NCI-H345 treated with DMSO at 0.1 percent for 48 hours (cell line): ENCODE results near the gene BIRC3.

ENCODE experiments used
- DNase-seq: peaks from one replicate; lab custom pipeline; 2025; ENCODE audit not compliant: unreplicated experiment; lab: John Stamatoyannopoulos, UW

Gene BIRC3

DNA sequence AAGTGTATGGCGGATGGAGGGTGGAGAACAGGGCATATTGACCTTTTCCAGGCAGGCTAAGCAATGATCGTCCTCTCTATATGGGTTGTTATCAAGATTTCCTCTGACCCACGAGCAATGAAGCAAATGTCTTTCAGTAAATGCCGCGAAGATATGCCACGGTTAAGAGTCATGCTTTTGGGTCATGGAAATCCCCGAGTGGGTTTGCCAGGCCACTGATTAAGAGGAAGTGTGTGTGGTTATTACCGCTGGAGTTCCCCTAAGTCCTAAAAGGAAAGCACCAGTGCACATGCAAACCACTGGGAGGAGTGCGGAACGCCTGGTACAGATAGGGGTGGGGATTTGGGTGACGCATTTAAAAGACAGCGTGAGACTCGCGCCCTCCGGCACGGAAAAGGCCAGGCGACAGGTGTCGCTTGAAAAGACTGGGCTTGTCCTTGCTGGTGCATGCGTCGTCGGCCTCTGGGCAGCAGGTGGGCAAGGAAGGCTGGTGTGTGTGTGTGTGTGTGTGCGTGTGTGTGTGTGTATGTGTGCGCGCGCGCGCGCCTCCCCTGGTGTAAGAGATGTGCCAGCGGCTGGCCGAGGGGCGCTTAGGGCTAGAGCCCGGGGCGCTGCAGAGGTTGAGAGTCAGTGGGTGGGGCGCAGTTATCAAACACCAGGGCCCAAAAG lies at the start of gene BIRC3:
Gene BIRC3 (plus strand): TSS at position 386 of the 669 bp plus-strand sequence. CDS start 7,026 bp downstream, outside the sequence.
- peak; percentile 72 for DNase-seq

DNA sequence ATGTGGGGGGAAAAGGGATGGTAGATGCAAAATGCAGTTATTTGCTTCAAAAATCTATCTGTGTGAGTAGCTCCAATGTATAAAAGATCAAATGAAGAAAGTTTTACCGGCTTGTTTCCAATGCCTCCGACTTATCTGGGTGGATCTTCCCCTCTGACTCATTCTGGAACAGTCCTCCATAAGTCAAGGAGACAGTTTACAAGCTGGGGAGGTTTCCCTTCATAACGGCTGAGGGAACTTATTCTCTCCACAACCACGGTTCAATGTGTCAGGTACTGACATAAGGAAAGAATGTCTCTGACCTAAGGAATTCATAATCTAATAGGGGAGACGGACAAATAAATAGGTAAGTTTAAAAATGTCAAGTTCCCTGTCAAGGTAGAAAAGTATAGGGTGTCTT lies 49.7 kb upstream of the BIRC3 start:
- no peak for DNase-seq

DNA sequence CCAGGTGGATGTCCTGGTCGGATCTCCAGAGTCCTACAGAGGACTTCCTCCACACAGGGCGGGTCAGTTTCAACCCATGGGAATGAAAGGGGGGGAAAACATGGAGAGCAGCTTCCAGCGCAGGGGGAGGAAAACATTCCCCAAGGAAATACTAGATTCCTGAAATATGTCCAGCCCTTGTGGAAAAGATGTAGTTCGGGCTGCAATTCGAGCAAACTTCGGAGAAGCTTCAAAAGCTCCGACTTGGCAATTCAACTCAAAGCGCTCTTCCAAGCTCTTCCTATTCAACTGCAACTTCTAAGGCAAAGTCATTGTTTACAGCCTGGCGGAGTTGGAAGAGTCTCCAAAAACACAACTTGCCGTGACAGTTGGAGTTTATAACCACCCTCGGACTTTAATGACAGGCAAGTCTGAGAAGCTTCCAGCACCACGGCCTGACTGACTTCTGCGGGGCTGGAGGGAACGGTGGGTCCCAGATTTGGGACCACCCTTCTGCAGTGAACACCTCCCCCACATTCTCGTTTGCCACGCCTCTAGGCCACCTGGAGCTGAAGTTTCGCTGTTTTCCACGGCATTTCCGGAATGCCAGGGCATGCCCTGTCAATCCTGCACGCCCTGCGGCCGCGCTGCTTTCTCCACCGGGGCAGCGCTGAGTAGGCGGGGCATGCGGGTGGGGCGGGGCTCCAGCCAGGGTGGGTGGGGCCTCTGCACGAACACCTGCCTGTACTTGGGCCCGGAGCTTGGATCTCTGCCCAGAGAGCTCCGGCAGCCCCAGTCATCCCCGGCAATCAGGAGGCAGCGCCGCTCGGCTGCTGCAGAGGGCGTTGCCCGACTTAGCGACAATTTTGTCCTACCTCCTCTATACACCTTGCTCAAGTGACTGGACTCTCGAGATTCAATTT lies 49.0 kb upstream of the BIRC3 start:
- DNase-seq: peak; percentile 68

DNA sequence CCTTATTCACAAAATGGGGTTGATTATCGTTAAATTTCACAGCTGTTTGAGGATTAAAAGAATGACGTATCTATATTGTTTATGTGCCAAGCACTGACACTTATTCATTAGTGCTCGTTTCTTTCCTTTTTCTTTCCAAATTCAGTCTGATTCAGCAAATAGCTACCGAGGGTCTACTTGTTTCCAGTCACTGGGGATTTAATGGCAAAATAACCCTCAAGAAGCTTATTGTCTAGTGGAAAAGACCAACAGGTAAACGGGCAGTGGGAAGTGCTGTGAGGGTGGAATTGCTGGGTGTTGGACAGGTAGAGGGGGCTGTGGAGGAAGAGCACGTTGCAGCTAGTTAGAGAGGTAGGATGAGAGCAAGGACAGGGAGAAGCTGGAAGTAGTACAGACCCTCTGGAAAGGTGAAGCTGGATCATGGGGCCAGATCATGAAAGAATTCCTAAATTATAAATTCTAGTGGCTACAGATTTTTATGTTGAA lies 48.3 kb upstream of the BIRC3 start:
- DNase-seq: peak; percentile 11

DNA sequence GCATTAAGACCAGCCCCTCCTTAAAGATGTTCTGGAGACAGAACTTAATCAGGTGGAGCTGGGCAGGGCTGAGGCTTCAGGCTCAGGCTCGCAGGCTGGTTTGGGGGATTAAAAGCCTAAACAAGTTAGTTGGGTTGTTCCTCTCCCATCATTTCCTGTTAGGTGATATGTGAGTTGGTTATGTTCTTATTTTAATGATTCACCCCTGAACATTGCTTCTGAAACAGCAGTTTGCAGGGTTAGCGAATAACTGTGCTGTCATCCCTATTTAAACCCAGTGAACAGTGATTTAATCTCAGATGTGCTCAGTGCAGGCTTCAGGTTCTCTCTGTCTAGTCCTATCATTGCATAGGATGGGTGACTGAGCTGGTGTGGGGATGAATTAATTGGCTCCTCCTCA lies 47.4 kb upstream of the BIRC3 start:
- DNase-seq: no peak

DNA sequence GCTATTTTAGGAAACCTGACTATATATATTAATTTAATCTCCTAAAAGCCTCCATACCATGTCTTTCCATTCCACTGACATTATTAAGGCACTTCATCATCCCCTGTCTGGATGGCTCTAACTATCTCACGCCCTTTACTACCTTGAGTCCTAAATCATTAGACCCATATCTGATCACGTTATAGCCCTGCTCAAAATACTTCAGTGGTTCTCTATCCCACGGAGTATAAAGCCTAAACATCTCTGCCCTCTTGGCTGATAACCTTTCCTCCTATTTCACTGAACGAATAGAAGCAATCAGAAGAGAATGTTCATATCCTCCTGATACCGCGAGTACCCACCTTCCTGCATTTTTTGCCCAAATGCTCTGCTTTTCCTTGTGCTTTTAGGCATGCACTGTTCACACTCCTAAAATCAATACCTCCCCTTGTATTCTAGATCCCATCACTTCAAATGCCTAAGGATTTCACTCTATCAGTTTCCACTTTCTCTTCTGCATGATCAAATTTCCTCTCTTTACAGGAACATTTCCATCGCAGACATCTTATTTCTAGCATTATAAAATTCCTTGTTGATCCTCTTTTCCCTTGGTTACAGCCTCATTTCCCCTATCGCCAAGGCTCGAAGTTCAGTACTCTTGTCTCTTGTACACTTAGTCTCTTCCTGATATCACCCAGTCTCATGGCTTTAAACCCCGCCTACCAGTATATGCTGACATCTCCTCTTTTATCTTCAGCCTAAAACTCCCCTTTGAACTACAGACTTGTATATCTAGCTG lies 45.0 kb upstream of the BIRC3 start:
- DNase-seq: no peak

DNA sequence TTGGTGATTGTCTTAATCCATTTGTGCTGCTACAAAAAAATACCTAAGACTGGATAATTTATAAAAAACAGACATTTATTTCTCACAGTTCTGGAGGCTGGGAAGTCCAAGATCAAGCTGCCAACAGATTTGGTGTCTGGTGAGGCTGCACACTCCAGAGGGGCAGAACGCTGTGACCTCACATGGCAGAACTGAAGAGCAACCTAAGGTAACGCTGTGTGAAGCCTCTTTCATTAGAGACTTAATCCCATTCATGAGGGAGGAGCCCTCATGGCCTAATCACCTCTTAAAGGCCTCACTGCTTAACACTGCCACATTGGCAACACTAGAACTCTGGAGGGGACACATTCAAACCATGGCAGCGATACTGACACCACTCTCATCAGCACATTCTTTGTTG lies 42.7 kb upstream of the BIRC3 start:
- DNase-seq: no peak

DNA sequence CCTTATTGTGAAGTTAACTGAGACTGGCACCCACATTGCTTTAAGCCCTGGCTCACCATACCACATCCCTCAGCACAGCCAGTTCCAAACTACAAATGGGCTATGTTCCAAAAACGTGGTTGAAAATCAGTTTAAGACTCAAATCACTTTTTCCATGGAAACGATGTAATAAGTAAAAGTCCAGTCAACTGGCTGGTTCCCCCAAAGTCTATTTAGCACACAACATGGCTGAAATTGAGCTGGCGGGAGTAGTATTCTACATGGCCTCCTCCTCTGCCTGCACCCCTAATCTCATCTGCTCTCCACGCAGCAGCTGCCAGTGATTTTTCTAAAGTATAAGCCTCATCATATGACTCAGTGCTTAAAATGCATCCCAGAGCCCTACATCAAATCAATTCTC lies 40.9 kb upstream of the BIRC3 start:
- DNase-seq: no peak

DNA sequence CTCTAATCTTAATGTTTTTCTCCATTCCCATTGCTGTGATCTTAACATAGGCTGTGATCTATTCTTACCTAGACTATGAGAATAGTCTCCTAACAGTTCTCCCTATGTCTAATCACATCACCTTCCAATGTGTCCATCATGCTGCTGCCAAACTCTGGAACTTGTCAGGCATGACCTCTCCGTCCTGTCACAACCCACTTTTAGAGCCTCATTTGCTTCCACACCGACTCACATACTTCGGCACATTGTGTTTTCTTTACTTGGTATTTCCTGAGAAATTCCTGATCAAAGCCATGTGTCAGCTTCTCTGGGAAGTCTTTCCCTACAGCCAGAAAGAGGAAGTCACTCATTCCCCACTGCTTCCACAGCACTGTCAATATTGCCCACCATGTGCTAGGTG lies 40.5 kb upstream of the BIRC3 start:
- no peak for DNase-seq

DNA sequence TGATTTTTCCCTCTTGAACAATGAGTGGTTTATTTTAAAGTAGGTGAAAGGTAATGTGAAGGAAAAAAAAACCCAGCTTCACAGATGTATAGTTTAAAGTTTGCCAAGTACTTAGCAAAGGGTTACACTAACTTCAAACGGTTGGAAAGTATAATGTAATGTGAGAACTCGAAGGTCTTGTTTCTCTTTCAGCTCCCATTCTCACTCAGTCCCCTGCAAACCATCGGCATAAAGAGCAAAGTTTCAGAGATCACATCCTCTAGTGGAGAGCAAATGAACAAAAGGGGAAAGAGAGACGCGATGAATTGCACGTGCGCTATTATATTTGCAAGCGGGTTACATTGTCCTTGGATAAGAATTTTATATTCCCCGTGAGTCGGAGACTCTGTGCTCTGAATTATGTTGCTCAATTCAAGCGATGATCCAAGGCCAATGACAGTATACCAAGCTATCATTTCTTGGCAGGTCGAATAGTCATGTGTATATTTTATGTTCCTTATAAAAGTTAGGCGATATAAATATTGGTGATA lies 37.6 kb upstream of the BIRC3 start:
- no peak for DNase-seq

DNA sequence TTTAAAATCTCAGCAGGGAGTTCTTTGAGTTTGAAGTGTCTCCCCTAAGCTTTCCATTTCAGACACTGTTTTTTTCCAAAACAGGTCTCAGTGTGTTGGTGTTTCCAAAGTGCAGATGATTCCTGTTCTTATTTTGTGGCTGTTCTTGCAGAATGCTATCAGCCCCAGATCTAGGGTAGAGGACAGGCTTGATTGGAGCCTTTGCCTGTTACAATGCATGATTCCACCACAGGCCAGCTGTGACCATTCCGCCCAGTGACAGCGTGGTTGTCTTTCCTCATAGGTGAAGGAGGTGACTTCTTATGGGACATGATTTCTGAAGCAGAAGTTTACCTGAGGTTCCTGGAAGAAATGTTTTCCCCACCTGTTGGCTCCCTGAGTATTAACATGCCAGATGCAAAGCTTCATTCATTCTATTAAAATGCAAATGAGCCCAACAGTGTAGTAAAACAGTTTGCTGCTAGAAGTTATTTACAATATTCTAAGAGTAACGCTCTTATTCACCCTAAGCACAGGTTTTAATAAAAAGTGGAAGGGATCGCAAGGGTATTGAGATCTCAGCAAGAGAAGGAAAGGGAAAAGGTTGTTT lies 36.9 kb upstream of the BIRC3 start:
- DNase-seq: no peak

DNA sequence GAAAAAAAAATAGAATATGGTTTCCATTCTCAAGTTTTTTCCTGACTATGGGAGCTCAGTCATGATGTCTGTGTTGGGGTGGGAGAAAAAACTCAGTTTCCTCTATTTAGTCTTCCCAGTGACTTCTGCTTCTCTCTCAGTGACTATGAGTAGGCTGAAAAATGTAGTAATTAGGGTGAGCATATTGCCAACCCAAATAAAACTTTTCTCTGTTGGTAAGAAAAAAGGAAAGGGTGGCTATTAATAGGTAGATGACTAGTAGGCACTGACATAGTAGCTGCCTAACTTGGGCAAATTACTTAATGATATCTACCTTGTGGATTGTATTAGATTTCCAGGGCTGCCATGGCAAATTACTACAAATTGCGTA lies 34.2 kb upstream of the BIRC3 start:
- DNase-seq: no peak

DNA sequence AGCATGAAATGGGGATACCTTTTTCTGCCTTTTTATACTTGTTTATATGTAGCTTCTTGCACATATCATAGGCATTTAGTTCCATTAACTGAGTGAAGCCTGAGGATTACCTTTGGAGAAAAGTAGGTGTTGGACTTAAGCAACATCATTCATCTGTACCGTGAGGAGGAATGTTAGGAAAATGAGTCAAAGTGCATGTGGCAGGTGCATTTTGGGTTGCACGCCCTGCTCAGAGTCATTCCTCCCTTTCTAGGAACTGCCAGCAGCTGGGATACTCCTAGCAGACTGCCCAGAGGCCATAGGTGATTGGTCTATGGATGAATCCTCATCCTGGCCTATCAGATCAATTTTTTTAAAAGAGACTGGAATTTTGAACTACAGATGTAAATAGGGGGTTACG lies 33.3 kb upstream of the BIRC3 start:
- no peak for DNase-seq

DNA sequence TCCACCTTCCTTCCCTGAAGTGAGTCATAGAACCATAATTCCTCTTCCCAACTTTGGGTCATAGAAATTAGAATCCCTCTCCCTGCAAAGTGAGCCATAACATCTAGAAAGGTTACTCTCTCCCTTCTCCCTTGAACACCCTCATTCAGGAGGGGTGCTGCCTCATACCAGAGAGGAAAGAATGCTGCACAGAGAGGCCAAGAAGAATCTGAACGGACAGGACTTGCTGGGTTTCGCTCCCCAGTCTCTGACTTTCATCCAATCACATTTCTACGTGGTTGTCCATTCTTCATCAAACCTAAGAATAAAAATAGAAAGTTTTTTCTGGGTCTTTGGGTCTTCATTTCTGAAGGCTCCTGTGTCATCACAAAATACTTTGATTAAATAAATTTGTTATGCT lies 31.0 kb upstream of the BIRC3 start:
- DNase-seq: no peak

DNA sequence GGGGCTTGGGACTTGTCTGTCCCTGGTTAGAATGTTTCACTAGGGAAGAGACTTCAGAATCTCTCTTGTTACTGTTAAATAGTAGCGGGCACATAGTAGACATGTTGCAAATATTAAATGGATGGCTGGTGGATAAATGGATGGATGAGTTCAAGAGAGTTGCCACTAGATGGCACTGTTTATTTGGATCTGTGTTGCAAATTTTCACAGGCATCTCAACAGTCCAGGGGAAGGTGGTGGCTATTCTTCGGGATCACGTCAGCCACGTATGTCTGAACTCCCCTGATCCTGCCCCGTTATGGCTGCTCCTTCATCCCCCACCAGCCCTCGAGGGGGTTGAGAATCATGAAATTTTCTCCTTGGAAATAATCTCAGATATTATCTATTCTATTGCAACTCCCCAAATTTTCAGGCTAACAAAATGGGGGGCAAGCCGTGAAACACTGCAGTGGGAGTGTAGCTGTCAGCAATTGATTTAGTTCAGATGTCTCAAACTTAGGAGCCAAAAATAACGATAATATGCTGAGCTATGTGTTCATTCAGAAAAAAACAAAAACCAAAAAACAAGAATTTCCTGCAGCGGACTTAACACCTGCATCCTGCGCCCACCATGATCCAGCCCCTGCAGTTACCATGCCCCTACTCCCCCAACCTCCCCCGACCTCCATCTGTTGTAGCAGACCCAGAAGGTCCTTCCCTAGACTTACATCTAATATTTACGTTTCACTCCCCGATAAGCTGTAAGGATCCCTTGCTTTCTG lies 29.1 kb upstream of the BIRC3 start:
- DNase-seq: peak; percentile 88

DNA sequence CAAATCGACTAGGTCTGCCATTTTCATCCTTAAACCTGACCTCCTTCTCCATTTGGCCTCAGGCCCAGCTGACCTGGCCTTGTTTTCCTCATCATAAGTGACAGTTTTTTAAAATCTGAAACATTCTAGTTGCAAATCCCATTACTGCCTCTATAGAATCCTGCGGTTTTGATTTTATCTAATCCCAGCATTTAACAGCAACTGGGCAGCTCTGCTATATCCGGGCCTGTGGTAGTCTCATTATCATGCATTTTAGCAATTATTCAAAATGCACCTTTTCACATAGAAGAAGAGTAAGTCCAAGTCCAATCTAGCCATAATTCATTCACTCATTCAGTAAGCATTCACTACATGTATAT lies 28.6 kb upstream of the BIRC3 start:
- no peak for DNase-seq

DNA sequence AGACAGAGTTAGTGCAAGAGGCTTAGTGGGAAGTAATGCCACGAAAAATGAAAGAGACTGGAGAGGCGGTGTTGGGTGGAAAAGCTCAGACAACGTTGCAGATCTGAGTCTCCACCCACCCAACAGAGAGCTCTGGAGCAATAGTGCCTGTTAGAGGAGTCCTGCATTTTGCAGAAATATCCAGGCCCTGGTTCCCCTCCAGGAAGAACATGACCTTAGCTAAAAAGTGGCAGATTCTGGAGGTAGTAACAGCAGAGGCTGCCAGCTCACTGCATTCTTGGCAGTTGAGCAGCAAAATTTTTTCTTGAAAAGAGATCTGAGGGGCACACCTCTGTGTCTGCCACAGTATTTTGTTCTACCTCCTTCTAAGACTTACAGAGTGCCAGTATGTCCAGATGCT lies 27.7 kb upstream of the BIRC3 start:
- DNase-seq: no peak

DNA sequence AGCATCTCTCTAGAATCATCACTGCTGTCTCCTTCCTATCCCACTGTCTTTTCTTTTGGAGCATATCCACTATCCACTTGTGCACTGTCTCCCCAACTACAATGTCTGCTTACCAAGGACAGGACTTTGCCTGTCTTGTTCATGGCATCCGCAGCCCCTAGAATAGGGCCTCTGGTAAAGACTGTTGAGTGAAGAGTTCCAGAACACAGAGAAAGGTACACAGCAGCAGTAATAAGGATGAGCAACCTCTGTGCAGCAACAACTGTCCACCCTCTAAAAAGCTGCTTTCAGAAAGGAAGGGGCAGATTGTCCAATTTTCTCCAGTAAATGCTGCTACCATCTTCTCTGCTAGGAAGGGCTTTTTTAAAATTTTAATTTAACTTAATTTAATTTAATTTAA lies 25.5 kb upstream of the BIRC3 start:
- no peak for DNase-seq

DNA sequence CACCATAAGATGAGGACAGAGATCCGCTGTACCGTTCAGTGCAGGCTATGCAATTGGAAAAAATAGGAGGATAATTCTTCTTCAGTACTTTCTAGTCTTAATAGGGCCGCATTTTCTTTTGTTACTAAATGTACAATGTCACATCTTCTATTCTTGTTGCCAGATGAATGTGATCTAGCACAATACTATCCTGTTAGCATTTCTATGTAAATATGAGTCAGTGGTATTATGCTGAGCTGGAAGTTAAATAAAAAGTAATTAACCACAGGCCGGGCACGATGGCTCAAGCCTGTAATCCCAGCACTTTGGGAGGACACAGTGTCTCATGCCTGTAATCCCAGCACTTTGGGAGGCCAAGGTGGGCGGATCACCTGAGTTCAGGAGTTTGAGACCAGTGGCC lies 24.4 kb upstream of the BIRC3 start:
- no peak for DNase-seq

DNA sequence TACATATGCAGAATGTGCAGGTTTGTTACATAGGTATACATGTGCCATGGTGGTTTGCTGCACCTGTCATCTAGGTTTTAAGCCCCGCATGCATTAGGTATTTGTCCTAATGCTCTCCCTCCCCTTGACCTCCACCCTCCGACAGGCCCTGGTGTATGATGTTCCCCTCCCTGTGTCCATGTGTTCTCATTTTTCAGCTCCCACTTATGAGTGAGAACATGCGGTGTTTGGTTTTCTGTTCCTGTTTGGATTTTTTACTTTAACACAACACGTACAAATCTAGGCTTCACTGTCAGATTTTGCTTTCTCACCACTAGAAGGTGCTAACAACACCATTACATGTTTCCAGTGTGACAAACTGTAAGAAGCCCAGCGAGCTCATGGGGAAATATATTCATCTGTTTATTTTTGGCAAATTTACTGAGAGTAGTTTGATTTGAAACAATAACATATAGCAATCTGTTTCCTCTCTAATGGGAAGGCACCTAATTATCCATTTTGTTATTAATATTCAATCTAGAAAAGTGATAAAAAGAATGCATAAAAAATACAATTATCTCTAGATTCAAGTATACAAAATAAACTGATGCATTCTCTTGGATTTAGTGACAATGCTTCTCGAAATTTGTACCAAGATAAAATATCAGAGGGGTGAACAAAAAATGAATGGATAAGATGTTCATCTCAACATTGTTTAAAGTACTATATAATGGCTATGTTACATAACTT lies 23.2 kb upstream of the BIRC3 start:
- peak; percentile 13 for DNase-seq
